GM19240 (cell line): ENCODE measurements around the gene TRIM15.

Experiments
- DNase-seq: peaks from one replicate; pipeline ENCODE4 v3.0.0; 2011; ENCODE audit warnings: low spot score; ENCODE audit not compliant: insufficient read length

Gene TRIM15

GRCh38 chr6:30145818-30146217 lies 17.5 kb upstream of the TRIM15 start:
- DNase-seq = no peak

DNA sequence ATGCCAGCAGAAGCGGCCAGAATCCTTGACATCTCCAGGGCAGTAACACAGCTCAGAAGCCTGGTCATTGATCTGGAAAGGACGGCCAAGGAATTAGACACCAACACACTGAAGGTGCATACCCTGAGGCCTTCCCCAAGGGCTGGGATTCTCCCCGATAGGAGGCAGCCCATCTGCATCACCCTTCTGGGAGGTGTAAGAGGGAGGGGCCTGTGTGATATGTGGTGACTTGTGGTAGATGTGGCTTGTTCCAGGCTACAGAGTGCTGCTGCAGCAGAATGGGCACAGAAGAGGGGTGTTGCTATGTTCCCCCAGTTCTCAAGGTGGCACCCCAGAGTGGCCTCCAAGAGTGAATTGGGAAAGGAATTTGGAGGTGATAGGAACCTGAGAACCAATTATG lies 16.2 kb upstream of the TRIM15 start:
- DNase-seq = no peak

DNA sequence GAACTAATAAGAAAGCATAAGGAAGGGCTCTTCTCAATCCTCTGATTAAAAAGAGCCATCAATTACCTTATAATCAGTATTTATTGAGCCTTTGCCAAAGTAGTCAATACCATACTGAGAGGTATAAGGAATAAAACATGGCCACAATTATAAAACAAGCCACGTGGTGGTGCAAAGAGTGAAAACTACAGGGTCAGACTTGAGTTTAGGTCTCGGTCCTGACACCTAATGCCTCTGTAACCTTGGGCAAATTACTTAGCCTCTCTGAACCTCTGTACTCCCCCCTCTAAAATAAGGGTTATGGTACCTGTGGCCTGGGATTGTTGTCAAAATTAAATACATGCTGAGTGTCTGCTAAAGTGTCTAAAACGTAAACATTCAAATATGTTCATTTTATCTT lies 14.1 kb upstream of the TRIM15 start:
- DNase-seq = no peak

- DNase-seq = no peak
Measured at GRCh38 chr6:30149858-30150550, 13.3 kb upstream of the TRIM15 start.

- DNase-seq = no peak
Measured at GRCh38 chr6:30150671-30151395, 12.5 kb upstream of the TRIM15 start.

DNA sequence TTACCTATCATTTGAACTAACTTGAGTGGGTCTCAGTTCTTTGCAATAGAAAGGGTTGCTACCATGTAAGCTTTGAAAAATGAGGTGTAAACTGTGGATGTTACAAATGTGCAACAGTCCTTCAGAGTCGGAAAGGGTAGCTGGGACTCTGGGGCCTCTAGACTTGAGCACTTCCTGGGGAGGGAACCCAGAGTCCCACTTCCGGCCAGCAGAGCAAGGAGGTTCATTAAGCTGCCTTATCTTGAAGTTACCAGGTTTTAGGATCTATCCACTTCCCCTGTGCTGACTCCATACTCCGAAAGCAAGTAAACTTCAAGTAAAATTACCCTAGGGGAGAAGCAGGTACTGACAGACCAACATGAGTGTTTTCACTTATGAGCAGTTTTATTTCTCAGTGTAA lies 11.8 kb upstream of the TRIM15 start:
- DNase-seq = no peak

GRCh38 chr6:30152016-30152673 lies 11.2 kb upstream of the TRIM15 start:
- no peak for DNase-seq

GRCh38 chr6:30152910-30153610 lies 10.3 kb upstream of the TRIM15 start:
- DNase-seq = no peak

- no peak for DNase-seq
Measured at GRCh38 chr6:30154061-30154460, 9.3 kb upstream of the TRIM15 start.

DNA sequence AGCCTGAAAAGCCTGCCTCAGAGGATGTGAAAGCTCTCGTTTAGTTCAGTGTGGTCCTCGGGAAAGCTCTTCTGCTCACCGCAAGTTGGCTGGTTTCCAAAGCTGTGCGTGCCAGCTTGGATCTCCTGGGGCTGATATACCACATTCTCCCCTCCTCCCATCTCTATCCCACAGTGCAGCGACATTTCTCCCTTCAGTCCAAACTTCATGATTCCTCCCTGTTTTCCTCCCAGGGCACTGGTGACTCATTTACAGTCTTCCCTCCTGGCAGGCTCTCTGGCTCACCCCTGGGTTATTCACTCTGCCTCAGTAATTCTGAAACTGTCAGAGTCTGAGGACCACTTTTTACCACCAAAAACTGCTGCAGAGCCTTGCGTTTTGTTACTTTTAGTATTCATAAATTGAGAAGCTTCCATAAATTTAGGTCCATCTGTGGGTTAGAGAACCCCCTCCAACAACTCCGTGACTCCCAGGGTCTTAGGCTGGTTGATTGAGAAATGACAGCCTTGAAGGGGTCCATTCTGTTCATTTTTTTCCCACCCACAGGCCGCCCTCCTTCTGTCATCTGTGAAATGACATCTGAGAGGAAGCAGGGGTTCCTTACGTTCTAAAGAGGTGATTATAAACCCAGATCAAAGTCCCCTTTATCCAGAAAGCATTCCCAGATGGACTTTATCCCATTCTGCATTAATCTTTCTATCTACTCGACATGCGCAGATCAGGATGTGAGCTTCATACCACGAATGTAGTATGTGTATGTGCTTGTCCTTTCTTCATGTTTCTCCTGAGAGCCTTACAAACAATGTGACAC lies 8.4 kb upstream of the TRIM15 start:
- DNase-seq = no peak

GRCh38 chr6:30155520-30156261 lies 7.7 kb upstream of the TRIM15 start:
- DNase-seq = no peak

DNA sequence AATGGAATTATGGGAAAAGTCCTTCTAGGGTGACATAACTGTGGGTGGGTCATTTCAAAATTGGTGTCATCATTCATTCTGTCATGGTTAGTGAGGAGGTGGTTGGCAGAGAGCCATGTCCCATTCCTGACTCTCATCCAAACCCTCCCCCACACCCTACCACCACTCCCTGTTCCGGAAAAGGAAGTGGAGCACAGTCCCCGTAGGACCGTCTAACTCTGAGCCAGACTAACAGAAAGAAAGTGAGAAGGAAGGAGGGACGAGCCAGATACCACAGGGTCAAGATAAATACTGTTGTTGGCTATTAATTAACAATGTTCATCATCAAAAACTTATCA lies 7.1 kb upstream of the TRIM15 start:
- DNase-seq = no peak

DNA sequence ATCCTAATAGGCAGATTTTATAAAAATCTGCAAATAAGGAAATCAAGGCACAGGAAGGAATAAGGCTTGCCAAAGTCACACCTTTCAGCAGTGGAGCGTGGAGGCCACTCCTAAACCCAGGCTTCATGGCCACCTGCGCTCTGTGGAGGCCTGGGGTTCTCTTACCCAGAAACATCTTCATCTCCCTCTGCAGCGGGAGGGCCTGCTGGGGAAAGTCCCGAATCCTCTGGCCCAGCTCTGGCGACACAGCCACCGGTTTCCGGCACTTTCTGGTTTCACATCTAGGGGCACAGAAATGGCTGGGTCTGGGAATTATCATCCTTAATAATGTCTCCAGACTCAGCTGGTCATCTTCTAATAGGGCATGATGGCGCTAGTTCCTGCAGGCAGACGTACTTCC lies 6.6 kb upstream of the TRIM15 start:
- DNase-seq = no peak

DNA sequence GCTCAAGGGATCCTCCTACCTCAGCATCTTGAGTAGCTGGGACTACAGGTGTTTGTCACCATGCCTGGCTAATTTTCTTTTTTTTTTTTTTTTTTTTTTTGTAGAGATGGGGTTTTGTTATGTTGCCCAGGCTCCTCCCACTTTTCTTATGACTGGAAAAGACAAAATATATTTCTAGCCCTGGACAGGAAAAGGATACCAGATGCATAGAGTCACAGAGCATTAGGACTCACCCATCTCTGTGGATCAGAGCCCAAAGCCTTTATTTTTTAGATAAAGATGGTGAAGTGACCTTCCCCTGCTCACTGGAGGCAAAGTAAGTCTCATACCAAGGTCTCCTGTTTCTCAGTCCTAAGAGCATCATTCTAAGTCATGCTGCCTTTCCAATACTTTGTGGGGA lies 5.8 kb upstream of the TRIM15 start:
- DNase-seq = no peak

DNA sequence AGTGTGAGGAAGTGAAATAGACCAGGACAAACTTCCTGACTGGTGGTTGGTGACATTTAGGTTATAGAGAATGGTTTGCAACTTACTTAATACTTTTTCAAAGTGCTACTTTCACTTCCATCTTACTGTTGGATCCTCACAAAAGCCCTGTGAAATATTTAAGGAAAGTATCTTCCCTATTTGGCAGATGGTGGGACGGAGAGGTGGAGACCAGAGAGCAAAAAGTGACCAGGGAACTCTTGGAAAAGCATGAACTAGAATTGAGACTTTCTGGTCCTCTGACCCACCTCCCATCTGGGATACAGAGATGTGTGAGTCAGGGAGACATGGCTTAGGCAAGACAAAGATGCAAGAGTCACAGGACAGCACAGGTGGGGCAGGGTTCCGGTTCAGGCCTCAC lies 5.3 kb upstream of the TRIM15 start:
- DNase-seq = no peak

- DNase-seq = no peak
Measured at GRCh38 chr6:30158475-30159040, 4.8 kb upstream of the TRIM15 start.

DNA sequence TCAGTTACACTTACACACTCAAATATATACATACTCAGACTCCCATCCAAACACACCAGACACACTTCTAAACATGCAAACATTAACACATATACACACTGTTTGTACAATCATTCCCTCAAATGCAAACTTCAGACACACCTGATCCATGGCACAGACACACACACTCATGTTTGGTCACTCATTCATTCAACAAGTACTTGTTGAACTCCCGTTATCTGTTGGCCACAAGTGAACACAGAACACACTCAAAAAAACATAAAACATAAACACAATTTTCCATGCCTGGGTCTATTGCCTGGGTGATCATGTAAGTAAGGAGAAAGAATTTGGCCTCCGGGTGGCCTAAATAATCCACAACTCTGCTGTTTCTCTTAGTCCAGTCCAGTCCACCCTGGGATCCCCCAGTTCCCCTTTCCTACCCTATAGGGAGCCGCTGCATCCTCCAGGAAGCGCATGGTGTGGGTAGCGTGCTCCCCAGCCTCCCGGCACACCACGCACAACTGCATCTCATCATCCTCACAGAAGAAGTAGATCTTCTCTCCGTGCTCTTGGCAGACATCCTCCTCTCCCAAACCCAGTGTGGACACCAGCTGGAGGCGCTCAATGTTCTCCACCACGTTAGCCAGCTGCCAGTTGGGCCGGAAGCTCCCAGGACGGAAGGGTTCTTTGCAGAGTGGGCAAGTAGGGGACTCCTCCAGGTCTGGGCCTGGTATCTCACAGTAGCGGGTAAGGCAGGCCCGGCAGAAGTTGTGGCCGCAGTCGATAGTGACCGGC lies 3.1 kb upstream of the TRIM15 start:
- DNase-seq = no peak

DNA sequence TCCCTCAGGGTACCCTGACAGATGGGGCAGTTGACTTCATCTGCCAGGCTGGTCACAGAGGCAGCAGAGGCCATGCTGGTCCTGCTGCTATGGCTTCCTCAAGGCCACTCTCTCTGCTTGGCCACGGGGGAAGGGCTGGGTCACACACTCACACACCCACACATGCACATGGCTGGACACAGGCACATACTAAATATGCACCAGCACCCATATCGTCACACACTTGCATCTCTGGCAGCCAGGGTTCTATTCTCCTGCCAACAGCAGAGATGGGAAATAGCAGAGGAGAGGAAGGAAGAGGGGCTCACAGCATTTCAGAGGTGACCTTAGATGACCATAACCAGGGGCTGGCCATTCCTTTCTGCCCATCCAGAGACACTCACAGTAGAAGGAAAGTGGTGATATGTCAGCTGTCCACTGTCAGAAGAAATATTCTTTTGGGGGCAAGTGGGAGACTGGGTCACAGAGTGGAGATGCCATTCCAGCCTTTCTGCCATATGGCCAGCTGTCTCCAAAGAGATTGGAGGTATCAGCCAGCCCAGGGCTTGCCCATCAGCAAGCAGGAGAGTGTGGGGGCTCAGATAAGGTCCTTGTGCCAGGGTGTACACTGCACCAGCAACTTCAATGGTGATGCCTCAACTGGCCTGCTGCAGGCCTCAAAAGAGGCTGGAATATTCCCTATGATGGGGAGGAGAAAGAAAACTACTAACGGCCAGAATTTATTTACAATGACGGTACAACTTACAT lies 2.4 kb upstream of the TRIM15 start, which contains the start of gene TRIM10:
TRIM10 (minus strand) TSS at position 427 of the 747 bp plus-strand sequence; CDS start at position 74, 353 bp downstream.
- no peak for DNase-seq
